ENCODE results near the gene TMEM179.

DNA sequence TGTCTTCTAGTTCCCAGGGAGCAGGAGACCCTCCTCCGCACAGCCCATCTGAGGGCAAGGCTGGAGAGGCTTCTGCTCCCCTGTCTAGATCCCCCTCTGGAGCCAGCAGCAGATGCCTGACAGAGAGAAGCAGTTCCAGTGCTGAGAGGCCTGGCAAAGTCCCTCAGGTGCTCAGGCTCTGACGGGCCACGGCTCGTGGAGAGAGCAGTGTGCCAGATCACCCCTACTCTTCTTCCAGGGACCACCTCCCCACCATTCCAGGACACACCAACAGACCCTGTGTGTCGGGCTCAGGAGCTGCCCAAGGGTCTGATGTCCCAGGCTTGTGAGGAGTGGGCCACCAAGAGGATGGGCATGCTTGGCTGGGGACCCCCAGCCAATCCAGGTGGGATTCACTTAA is 47.5 kb downstream of the TMEM179 start:
- TF ChIP-seq, protein P1, sequence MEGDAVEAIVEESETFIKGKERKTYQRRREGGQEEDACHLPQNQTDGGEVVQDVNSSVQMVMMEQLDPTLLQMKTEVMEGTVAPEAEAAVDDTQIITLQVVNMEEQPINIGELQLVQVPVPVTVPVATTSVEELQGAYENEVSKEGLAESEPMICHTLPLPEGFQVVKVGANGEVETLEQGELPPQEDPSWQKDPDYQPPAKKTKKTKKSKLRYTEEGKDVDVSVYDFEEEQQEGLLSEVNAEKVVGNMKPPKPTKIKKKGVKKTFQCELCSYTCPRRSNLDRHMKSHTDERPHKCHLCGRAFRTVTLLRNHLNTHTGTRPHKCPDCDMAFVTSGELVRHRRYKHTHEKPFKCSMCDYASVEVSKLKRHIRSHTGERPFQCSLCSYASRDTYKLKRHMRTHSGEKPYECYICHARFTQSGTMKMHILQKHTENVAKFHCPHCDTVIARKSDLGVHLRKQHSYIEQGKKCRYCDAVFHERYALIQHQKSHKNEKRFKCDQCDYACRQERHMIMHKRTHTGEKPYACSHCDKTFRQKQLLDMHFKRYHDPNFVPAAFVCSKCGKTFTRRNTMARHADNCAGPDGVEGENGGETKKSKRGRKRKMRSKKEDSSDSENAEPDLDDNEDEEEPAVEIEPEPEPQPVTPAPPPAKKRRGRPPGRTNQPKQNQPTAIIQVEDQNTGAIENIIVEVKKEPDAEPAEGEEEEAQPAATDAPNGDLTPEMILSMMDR (IDR thresholded peaks at IDR 0.05; ENCODE audit: poor library complexity, severe bottlenecking): no peak
- TF ChIP-seq EZH2 (IDR thresholded peaks at IDR 0.05; ENCODE audit: borderline replicate concordance, insufficient read depth, low read length, poor library complexity, severe bottlenecking) (no peak), EP300 (conservative IDR thresholded peaks at IDR 0.05; ENCODE audit: poor library complexity, severe bottlenecking) (no peak), TAF1 (IDR thresholded peaks at IDR 0.05; ENCODE audit: low read depth) (no peak), MXI1 (conservative IDR thresholded peaks at IDR 0.05; ENCODE audit: poor library complexity, severe bottlenecking) (no peak)
- TF ChIP-seq, protein P2, sequence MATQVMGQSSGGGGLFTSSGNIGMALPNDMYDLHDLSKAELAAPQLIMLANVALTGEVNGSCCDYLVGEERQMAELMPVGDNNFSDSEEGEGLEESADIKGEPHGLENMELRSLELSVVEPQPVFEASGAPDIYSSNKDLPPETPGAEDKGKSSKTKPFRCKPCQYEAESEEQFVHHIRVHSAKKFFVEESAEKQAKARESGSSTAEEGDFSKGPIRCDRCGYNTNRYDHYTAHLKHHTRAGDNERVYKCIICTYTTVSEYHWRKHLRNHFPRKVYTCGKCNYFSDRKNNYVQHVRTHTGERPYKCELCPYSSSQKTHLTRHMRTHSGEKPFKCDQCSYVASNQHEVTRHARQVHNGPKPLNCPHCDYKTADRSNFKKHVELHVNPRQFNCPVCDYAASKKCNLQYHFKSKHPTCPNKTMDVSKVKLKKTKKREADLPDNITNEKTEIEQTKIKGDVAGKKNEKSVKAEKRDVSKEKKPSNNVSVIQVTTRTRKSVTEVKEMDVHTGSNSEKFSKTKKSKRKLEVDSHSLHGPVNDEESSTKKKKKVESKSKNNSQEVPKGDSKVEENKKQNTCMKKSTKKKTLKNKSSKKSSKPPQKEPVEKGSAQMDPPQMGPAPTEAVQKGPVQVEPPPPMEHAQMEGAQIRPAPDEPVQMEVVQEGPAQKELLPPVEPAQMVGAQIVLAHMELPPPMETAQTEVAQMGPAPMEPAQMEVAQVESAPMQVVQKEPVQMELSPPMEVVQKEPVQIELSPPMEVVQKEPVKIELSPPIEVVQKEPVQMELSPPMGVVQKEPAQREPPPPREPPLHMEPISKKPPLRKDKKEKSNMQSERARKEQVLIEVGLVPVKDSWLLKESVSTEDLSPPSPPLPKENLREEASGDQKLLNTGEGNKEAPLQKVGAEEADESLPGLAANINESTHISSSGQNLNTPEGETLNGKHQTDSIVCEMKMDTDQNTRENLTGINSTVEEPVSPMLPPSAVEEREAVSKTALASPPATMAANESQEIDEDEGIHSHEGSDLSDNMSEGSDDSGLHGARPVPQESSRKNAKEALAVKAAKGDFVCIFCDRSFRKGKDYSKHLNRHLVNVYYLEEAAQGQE (IDR thresholded peaks at IDR 0.05; ENCODE audit: borderline replicate concordance): no peak

All from neural cell (in vitro differentiated cells).